SW 1271 (cell line): ENCODE measurements around the gene SH2B3.
A peak's percentile ranks its signal among the peaks of the same experiment; 100 is the strongest.

Experiments
- DNase-seq, 2 experiments: peaks; one replicate each; lab custom pipeline; 2025; lab: John Stamatoyannopoulos, UW

SH2B3 gene

DNA sequence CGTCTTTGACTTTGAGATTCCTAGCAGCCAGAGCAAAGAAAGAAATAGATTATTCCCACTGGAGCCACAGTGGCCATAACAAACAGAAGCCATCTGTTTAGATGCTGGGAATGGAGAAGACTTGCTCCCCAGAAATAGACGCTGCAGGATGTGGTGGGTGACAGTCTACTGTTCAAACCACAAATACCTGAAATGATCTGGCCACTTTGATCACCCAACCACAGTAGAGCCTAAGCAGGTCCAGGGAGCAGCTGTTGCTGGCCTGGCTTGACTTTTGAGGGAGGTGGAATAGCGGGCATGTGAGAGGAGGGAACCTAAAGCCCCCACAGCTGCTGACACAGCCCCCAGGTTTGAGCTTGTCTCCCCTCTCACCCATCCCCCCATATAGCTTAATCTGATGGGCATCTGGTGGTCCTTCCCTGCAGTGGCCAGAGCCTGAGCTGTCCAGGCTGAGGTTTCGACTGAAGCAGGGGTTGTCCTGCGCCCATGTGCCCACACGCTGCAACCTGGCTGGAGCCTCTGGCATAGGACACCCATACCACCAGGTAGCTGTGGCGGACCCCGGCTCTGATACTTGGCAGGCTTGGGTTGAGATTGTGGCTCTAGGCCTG is 38.7 kb downstream of the SH2B3 start:
- DNase-seq: no peak

DNA sequence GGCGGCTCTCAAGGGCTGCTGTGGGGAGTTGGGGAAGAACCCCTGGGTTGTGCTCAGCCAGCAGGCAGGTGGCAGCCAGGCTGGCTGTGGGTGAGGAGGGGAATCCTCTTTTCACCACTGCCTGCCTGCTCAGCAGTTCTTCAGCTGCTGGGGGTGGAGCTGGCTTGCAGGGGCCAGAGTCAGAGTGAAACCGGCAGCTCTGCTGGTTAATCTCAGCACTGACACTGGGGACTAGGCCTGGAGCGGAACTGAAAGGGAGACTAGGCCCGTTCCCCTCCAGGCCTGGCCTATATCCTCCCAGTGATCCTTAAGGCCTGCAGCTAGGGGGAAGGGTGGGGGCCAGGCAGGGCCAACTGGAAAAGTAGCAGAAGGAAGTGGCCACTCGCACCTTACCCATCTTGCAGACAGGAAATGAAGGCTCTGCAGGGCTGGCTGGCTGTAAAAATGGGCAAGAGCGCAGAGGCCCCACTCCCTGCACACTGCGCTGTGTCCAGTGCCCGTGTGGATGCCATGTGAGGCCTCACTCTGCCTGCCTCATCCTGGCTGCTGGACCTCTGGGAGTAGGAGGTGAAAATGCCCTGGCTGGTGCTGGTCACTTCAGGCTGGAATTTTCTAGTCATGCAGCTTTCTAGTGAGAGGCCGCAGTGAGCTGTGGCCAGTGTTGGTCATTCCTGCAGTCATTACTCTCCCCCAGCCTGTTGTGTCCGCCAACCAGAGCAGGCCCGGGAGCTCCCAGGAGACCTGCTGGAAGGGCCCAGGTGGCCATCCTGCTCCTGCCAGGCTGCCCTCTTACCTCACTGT is 39.4 kb downstream of the SH2B3 start:
- no peak for DNase-seq

DNA sequence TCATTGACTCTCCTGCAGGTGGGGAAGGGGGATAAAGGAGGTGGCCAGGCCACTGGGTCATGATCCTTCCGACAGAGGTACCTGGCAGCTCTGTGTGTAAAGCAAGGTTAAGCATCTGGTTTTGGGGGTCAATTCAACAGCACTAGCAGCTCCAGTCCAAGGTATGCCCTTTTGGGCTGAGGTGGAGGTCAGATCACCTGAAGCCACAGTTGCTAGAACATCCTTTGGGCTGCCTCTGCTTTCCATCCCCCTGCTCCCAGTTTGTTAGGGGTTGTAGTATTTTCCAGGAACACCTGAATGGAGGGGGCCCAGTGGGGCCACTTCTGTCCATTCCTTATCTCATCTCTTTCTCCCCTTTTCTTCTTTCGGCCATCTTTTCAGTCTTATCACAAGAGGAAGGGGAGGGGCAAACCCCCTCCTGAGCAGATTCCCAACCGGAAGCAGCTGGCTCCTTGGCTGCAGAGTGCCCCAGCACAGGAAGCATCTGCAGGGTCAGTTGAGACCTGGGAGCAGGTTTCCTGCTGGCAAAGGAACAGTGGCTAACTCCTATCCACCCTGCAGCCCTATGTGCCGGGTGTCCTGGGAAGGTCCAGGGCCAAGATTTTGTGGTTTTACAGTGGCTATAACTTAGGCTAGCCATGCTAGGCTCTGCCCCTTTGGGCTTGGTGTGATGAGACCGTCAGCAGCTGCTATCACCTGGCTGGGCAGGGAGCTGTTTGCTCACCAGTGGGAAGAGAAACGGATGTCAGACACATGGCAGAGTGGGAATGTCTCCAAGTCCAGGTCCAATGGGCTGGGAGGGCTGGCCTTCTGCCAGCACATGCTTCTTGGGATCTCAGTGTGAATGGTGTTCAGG is 40.2 kb downstream of the SH2B3 start:
- peak in 1 of 2 experiments; percentile 52 for DNase-seq

DNA sequence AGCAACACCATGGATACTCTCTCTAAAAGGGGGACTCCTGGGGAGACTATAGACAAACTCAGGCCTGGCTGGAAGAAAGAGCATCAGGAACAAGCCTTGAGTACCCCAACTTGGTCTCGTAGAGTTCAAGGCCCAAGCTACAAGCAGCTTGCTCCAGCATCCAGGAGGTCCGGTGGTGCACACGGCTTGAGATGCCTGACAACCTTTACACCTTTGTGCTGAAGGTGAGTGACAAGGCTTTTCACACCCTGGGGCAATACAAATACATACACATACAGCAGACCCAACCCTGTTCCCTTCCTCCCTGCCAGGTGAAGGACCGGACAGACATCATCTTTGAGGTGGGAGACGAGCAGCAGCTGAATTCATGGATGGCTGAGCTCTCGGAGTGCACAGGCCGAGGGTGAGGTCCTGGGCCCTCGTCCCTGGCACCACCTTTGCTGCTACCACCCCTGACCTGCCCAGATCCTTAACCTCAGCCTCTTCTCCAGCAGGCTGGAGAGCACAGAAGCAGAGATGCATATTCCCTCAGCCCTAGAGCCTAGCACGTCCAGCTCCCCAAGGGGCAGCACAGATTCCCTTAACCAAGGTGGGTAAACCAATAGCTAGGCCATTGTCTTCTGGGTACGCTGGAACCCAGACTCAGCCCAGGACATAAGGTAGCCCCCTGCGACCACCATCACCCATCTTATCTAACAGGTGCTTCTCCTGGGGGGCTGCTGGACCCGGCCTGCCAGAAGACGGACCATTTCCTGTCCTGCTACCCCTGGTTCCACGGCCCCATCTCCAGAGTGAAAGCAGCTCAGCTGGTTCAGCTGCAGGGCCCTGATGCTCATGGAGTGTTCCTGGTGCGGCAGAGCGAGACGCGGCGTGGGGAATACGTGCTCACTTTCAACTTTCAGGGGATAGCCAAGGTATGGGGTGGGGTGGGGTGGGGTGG is 41.2 kb downstream of the SH2B3 start:
- DNase-seq: no peak

DNA sequence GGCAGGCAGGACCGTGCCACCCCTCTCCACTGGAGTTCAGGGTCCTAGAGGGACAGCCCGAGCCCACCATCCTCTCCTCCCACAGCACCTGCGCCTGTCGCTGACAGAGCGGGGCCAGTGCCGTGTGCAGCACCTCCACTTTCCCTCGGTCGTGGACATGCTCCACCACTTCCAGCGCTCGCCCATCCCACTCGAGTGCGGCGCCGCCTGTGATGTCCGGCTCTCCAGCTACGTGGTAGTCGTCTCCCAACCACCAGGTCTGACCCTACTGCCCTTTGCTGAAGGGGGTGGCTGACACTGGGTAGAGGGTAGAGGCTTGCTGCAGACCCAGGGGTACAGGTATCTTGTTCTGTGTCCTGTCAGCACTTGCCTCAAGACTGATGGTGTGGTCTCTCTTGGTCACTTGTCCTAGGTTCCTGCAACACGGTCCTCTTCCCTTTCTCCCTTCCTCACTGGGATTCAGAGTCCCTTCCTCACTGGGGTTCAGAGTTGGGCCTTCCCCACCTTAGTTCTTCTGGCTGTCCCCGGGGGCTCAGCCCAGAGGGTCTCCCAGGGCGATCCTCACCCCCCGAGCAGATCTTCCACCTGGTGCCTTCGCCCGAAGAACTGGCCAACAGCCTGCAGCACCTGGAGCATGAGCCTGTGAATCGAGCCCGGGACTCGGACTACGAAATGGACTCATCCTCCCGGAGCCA is 42.0 kb downstream of the SH2B3 start:
- no peak for DNase-seq

DNA sequence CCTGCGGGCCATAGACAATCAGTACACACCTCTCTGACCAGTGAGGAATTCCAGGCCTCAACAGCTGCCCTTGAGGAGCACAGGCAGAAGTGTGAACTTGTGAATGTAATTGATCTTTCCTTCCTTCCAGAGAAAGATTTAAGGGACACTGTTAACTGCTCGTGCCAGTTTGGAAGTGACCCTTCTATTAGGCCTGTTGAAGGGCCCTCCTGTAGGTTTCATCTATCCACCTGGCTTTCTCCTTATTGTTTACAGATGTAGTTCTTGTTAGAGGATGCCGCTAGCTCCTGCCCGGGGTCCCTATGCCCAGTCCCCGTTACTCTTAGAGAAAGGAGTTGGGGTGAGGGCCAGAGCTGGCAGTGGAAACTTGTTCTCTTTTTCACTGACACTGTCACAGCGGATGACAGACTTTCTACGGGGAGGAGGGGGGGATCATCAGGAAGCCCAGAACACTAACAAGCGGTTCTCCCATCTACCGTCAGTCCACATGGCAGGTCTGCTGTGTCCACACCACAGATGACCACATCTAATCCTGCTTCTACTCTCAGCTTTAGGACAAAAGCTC is 42.6 kb downstream of the SH2B3 start:
- DNase-seq: no peak

DNA sequence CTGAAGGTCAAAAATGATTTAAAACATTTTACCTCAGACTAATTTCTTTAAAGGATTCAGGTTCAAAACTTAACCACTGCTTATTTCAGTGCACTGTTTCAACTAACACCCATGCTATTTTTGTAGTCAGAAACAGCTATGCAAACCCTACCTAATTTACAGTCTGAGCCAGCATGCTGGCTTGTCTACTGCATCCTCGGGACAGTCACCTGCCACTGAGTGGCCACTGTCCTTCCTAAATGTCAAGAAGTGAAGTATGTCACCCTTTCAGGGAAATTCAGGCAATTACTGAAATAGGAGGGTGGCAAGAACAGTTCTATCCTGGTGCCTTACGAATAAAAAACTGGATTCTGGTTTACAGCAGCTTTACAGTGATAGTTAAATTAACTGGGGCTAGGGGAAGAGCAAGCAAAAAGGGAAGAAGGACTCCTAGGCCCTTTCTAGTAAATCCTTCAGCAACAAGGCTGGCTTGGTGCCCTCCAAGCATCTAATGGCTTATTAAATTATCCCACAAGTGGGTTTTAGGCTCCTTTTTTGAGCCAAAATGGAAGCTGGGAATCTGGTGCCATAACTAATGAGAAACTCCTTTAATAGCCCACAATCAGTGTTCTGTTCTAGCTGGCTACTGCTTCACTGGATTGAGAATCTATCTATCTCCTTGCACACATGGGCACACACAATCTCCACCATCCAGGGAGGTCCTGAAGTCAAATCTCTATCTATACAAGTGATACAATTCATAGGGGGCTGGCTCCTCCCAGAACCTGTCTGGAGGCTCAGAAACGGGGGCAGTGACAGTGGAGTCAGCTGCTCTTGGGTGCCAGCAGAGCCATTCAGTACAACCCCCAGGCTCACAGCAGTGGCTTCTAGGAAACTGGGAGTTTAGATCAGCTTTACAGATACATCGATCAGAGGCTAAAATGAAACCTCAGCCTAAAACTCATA is 43.4 kb downstream of the SH2B3 start:
- no peak for DNase-seq

DNA sequence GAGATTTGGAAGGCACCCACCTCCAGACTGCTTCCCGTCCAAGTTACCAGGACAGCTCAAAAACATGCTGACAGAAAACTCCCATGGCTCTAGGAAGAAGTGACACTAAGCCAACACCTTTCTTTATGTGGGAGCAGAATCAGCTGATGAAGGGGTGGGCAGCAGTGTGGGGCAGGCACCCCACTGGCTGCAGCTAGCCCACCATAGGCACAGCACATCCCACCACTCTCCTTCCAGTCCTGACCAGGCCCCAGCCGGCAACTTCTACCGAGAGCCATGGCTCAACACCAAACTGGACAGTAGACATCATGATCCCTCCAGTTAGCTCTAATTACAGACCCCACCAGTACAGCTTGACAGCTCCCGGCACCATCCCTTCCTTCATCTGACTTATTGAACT is 45.0 kb downstream of the SH2B3 start:
- no peak for DNase-seq

DNA sequence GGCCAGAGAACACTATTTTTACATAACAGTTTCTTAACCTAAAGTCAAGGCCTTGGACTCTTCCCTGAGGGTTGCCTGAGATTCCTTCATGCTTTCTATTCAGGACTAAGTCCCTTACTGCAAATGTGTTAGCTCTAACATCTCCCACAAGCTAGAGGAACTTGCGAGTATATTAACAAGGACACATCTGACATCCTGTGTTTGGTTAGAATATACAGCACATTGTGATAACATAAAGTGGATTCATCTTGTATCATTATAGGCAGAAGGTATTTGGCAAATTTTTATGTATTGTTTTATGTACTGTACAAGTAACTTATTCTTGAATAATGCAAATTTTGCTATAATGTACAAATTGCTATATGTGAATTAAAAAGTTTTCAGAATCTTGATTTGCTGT is 45.5 kb downstream of the SH2B3 start:
- DNase-seq: no peak

DNA sequence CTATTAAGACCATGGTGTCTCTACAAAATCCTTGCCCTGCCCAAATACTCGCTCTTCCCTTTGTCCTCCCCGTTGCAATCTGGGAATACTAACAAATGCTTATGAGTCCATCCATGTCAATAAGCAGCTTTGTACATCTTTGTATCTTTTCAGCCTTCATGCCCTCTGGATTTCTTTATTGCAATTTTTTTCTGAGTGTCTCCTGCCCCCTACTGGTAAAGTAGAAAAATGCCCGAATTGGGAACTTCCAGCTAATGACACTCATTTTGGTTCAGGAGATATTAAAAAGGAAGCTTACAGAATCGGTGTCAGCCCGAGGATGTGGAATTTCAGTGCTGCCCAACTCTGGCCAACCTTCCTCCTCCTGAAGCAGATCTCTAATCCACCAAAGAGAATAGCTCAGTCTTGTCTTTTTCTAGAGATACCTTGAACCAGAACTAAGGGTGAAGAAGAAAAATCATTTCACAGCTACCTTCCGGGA is 46.0 kb downstream of the SH2B3 start:
- DNase-seq: peak in 1 of 2 experiments; percentile 68

DNA sequence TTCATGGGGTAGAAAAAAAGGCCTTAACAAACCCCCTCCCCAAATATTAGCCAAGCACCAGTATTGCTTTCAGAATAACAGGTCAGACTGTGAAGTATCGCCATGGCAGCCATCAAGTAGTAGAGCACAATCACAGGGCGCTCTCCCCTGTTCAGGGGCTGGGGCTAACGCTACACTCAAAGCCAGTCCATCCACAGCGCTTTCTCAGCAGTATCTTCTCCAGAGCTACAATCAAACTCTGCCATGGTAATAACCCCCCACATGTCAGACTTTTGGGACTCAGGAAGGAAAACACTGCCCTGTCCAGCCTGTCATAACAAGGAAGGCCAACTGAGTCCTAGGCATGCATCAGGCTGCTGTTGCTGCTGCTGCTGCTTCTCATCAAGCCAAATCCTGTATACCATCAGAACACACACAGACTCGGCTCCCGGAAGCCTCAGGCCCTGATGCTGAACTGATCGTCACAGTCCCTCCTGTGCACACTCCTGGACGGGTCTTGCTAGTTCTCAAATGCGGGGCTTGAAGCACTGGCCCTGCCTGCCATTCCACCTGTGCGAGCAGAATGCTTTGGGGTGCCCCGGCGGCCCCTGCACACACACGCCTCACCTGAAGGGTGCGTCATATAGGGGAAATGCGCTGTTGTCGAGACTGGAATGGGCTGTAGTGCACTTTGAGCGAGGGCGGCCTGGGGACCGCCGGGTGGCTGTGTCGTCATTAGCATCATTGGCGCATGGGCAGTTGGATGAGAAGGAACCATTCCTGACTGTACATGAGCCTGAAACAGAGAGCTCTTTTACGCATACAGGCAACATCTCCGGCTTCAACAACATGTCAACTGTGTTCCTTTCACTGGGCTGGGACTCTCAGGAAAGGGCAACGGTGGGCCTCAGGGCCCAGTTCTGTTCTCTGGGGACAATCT is 47.6 kb downstream of the SH2B3 start:
- DNase-seq: no peak

DNA sequence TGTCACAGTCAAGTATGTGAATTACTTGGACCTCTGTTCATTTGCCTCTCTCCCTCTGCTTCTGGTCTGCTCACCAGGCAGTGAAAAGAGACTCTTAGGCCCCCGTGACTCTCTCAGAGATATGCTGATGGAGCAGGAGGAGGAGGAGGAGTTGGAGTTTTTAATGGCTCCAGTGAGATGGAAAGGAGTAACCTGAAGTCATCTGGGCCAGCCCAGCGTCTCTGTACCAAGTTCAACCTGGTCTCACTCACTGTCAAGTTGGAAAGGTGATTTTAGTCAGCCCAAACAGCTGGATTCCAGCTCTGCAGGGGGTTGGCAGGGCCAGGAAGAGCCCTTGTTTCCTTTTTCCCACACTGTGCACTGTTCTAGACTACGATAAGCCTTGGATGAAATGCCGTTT is 48.6 kb downstream of the SH2B3 start:
- no peak for DNase-seq

DNA sequence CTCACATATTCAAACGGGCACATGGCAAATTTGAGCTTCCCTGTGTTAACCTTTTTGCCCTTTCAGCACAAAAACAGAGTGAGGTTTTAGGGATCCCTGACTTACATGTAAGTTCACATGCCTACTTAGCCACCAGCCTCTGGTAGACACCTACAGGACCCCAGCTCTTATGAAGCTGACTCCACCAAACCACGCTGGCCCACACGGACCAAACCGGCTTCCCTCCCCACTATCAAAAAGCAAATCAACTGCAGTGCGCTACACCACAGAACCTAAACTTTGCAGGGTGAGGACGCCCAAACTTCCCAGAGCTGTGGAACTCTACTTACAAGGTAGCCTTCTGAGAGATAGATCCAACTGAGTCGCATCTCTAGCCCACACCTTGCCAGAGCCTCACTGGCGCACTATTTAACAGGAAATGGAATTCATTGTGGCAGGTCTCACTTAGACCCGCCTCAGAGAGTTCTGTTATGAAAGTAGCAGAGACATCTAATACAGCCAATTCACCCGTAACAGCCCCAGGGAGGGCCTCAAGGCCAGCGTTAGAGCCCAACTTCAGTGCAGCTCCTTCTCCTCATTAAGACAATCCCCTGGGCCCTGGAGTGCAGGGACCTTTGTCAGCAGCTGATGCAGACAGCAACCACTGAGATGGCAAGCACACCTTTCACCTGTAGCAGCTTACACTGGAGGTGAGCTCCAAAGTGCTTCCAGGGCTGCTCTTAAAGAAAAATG is 49.2 kb downstream of the SH2B3 start:
- DNase-seq: no peak

DNA sequence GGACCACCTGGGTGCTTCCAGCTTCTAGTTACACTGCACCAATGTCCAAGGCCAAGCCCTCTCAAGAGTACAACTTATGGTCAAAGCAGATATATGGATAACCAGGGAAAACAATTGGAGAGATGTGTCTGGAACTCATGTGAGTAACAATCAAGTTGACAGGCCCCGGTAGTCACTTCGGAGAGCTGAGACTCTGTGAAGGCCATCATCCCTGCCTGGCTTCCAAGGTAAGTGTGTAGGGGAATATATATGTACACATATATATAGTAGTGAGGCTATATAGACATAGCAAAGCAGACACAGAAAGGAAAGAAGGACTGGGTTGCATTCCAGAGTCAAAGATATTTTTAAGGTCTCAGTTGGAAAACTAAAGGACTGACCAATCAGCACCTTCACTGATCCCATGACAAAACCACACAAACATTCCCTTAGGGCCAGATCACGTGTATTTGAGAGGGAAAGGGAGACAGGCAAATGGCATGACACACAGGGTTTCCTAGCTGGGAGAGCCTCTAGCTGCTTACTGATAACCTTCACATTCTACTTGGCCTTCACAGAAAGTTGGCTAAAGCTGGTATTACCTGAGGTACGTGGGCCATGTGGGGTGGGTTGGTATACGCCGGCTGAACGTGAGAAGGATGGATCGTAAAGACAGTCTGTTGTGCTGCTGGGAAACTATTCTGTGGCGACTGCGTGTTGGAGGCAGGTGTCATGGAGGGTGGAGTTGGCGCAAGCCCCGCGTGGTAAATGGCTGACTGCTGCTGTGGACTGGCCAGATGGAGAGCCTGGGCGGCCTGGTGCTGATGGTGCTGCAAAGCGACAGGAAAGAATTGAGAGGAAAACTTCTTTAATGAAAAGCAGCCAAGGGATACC is 50.0 kb downstream of the SH2B3 start:
- DNase-seq: no peak

DNA sequence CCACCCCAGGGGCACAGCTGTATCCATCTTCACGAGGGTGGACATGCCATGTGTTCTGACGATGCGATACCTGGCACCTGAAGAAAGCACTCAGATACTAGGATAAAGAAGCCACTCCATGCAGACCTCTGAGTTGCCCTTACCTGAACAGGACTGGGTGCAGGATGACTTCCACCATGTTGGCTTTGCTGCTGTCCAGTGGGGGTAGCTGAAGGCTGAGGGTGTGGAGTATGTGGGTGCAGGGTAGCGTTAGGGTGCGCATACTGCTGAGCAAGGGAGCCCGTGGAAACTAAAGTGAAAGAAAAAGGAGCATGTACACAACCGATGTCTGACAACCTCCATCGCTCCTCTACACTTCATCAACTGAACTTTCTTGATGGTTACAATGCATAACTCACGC is 51.3 kb downstream of the SH2B3 start:
- no peak for DNase-seq

DNA sequence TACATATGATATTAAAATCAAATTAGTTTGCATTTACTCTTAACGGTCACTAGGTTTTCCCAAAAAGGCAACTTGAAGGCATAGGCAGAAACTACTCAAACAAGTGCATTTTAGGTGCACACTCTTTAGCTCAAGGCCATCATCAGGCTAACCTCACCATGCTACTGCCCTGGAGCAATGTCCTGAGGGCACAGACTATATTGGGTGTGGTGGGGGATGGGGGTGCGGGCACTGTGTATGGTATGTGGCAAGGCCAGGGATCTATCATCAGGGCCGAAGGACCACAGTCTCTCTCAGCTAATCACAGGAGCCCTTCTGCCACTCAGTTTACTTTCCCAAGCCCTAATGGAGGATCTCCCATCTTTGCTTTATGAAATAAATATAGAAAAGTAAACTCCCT is 51.9 kb downstream of the SH2B3 start:
- no peak for DNase-seq
